Measurements from ENCODE around the gene INMT. TPM values are rescaled to one million over a fixed set of nuclear protein-coding genes. Genes with fewer than 3 reads are reported as not detected.

Gene INMT
- total and polyA plus RNA-seq, 2 experiments from 2014 or later: 0.79 to 1.1 TPM

DNA sequence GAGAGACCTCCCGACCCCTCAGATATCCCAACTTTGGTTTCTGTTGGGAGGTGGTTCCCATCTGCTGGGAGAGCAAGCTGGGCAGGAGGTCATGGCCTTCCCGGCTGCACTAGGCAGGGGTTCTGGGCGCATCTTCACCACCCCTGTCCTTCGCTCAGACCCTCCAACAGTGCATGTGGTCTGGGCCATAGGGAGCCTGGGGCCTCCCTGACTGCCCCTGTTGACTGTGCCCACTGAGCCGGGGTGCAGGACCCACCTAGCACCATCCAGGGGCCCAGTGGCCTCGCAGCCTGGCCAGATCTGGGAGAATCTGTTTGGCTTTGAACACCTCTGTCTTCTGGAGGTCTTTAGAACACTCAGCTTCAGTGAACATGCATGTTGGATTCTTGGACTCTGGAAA, 18.7 kb upstream of the INMT start:
- Histone ChIP-seq H3F3A (replicated peaks; ENCODE audit: low read depth) (no peaks in the 10 kb centered on the region), H3K4me1 (ENCODE audit: insufficient read depth) (peaks cover 6% of the 10 kb centered on the region; the same call in 1 of the 2 replicates), H3K36me3 (ENCODE audit: insufficient read depth) (no peaks in the 10 kb centered on the region), H4K20me1 (replicated peaks; ENCODE audit: insufficient read depth) (no peaks in the 10 kb centered on the region), H3K9me2 (ENCODE audit: insufficient read depth) (no peaks in the 10 kb centered on the region), H3K79me2 (replicated peaks; ENCODE audit: insufficient read depth) (no peaks in the 10 kb centered on the region), H3K4me2 (no peak overlapping the region), H3K27me3 (ENCODE audit: insufficient read depth) (no peaks in the 10 kb centered on the region), H3K27ac (ENCODE audit: low read depth) (no peak overlapping the region), H3K4me3 (no peak overlapping the region), H2AFZ (no peak overlapping the region)
- TF ChIP-seq NANOG (IDR thresholded peaks at IDR 0.05; ENCODE audit: borderline replicate concordance) (no peak), POLR2AphosphoS5 (IDR thresholded peaks at IDR 0.05; ENCODE audit: low read depth) (no peak)
- Mint-ChIP-seq H3K27me3 (ENCODE audit: insufficient read depth, low read depth, poor library complexity) (peaks cover 10% of the 10 kb centered on the region), H3K36me3 (ENCODE audit: low read depth) (peaks cover 4% of the 10 kb centered on the region; the same call in 2 of the 3 replicates), H3K4me1 (peaks cover 21% of the 10 kb centered on the region), H3K27ac (no peak overlapping the region), H3K4me3 (no peak overlapping the region), H3K9me3 (peaks cover 4% of the 10 kb centered on the region; the same call in 2 of the 3 replicates)
- DNase-seq (ENCODE audit: low spot score): no peak
- no peak for ATAC-seq

DNA sequence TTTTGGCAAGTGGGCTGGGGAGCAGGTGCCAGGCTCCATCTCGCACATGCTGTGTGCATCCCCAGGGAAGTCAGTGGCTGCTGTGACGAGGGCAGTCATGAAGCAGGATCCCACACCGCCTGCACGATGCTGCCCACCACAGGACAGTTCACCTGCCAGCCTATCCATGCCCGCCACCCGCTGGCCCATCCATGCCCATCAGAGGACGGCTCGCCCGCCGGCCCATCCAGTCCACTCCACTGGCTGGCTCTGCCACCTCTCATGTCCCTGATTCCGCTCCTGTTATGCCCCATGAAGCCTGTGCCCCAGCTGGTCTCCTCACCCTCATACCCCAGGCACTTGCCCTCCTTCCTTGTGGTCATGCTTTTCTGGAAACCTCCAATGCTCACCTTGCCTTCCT, 18.2 kb upstream of the INMT start:
- Histone ChIP-seq H3K79me2 (replicated peaks; ENCODE audit: insufficient read depth) (no peaks in the 10 kb centered on the region), H2AFZ (no peak overlapping the region), H4K20me1 (replicated peaks; ENCODE audit: insufficient read depth) (no peaks in the 10 kb centered on the region), H3F3A (replicated peaks; ENCODE audit: low read depth) (no peaks in the 10 kb centered on the region), H3K27ac (ENCODE audit: low read depth) (no peak overlapping the region), H3K27me3 (ENCODE audit: insufficient read depth) (no peaks in the 10 kb centered on the region), H3K4me3 (no peak overlapping the region), H3K4me2 (no peak overlapping the region), H3K9me2 (ENCODE audit: insufficient read depth) (0 out of 2 replicates have a peak, but pooled peaks cover 2% of the 10 kb centered on the region), H3K4me1 (ENCODE audit: insufficient read depth) (peaks cover 3% of the 10 kb centered on the region; the same call in 1 of the 2 replicates), H3K36me3 (ENCODE audit: insufficient read depth) (no peaks in the 10 kb centered on the region)
- ATAC-seq: no peak
- Mint-ChIP-seq H3K9me3 (peaks cover 4% of the 10 kb centered on the region; the same call in 2 of the 3 replicates), H3K4me1 (peaks cover 16% of the 10 kb centered on the region), H3K36me3 (ENCODE audit: low read depth) (peaks cover 4% of the 10 kb centered on the region; the same call in 2 of the 3 replicates), H3K27me3 (ENCODE audit: insufficient read depth, low read depth, poor library complexity) (peaks cover 10% of the 10 kb centered on the region), H3K27ac (no peak overlapping the region), H3K4me3 (no peak overlapping the region)
- DNase-seq (ENCODE audit: low spot score): no peak
- TF ChIP-seq JUNB (IDR thresholded peaks at IDR 0.05; ENCODE audit: unreplicated experiment): no peak

- H3K27ac Mint-ChIP-seq: no peak overlapping the region
- peaks cover 12% of the 10 kb centered on the region for H3K4me1 Mint-ChIP-seq
Observed at GRCh38 chr7:30734497-30734896, 17.4 kb upstream of the INMT start.

More at GRCh38 chr7:30734497-30734896, 17.4 kb upstream of the INMT start:
- Histone ChIP-seq H3K27ac (ENCODE audit: low read depth) (no peak overlapping the region), H3K79me2 (replicated peaks; ENCODE audit: insufficient read depth) (no peaks in the 10 kb centered on the region), H3K4me2 (no peak overlapping the region), H3K36me3 (ENCODE audit: insufficient read depth) (no peaks in the 10 kb centered on the region), H3K9me2 (ENCODE audit: insufficient read depth) (0 out of 2 replicates have a peak, but pooled peaks cover 2% of the 10 kb centered on the region), H3K27me3 (ENCODE audit: insufficient read depth) (no peaks in the 10 kb centered on the region), H3K4me1 (ENCODE audit: insufficient read depth) (no peaks in the 10 kb centered on the region), H4K20me1 (replicated peaks; ENCODE audit: insufficient read depth) (no peaks in the 10 kb centered on the region), H2AFZ (no peak overlapping the region), H3K4me3 (no peak overlapping the region), H3F3A (replicated peaks; ENCODE audit: low read depth) (no peaks in the 10 kb centered on the region)
- peaks cover 10% of the 10 kb centered on the region for H3K27me3 Mint-ChIP-seq (ENCODE audit: insufficient read depth, low read depth, poor library complexity)
- no peak overlapping the region for H3K4me3 Mint-ChIP-seq
- H3K36me3 Mint-ChIP-seq (ENCODE audit: low read depth): peaks cover 4% of the 10 kb centered on the region; the same call in 2 of the 3 replicates
- ATAC-seq (peak; percentile 64), DNase-seq (ENCODE audit: low spot score) (no peak)
- TF ChIP-seq EZH2phosphoT487 (IDR thresholded peaks at IDR 0.05; ENCODE audit: unreplicated experiment) (no peak), CTCF (conservative IDR thresholded peaks at IDR 0.05; ENCODE audit: low read depth in 2 of 2) (no peak), POLR2AphosphoS5 (IDR thresholded peaks at IDR 0.05; ENCODE audit: low read depth) (no peak), STAT1 (IDR thresholded peaks at IDR 0.05; ENCODE audit: unreplicated experiment) (no peak), NANOG (IDR thresholded peaks at IDR 0.05; ENCODE audit: borderline replicate concordance) (no peak), ZNF114 (CRISPR knock-in tag; IDR thresholded peaks at IDR 0.05) (no peak)
- TF ChIP-seq, protein P1, sequence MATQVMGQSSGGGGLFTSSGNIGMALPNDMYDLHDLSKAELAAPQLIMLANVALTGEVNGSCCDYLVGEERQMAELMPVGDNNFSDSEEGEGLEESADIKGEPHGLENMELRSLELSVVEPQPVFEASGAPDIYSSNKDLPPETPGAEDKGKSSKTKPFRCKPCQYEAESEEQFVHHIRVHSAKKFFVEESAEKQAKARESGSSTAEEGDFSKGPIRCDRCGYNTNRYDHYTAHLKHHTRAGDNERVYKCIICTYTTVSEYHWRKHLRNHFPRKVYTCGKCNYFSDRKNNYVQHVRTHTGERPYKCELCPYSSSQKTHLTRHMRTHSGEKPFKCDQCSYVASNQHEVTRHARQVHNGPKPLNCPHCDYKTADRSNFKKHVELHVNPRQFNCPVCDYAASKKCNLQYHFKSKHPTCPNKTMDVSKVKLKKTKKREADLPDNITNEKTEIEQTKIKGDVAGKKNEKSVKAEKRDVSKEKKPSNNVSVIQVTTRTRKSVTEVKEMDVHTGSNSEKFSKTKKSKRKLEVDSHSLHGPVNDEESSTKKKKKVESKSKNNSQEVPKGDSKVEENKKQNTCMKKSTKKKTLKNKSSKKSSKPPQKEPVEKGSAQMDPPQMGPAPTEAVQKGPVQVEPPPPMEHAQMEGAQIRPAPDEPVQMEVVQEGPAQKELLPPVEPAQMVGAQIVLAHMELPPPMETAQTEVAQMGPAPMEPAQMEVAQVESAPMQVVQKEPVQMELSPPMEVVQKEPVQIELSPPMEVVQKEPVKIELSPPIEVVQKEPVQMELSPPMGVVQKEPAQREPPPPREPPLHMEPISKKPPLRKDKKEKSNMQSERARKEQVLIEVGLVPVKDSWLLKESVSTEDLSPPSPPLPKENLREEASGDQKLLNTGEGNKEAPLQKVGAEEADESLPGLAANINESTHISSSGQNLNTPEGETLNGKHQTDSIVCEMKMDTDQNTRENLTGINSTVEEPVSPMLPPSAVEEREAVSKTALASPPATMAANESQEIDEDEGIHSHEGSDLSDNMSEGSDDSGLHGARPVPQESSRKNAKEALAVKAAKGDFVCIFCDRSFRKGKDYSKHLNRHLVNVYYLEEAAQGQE (IDR thresholded peaks at IDR 0.05; ENCODE audit: unreplicated experiment): no peak
- peaks cover 4% of the 10 kb centered on the region; the same call in 2 of the 3 replicates for H3K9me3 Mint-ChIP-seq

All from GM23338 (cell line).